ENCODE data around the gene KANSL1L. TPM values are rescaled to one million over a fixed set of nuclear protein-coding genes. Genes with fewer than 3 reads are reported as not detected.

KANSL1L gene
- total RNA-seq, 2 experiments from 2014 or later, result 6.7 to 7.0 TPM

- intact Hi-C loops (cut with DNase I, micrococcal nuclease), result no loop called here
- Histone ChIP-seq H3K9me3 (ENCODE audit: control insufficient read depth in 1 of 2, insufficient read depth in 1 of 2, low read length in 2 of 2) (no peaks in the 10 kb centered on the region), H3K4me3 (ENCODE audit: low read length) (no peak overlapping the region), H3K27me3 (ENCODE audit: control insufficient read depth in 1 of 2, insufficient read depth in 2 of 2, low read length in 2 of 2) (no peaks in the 10 kb centered on the region), H3K27ac (ENCODE audit: low read depth in 1 of 2, low read length in 2 of 2) (no peak overlapping the region), H3K36me3 (ENCODE audit: insufficient read depth, low read length) (no peaks in the 10 kb centered on the region), H3K4me1 (ENCODE audit: insufficient read depth, low read length) (no peaks in the 10 kb centered on the region)
- ChIA-PET CTCF (no interaction called here), POLR2A (no interaction called here)
- H3K36me3 Mint-ChIP-seq (ENCODE audit: low read depth), result no peaks in the 10 kb centered on the region
- H3K27ac Mint-ChIP-seq, result no peak overlapping the region
- no peak for DNase-seq
- H3K27me3 Mint-ChIP-seq, result peaks cover 28% of the 10 kb centered on the region
- H3K9me3 Mint-ChIP-seq, result no peaks in the 10 kb centered on the region
- no peak for ATAC-seq (ENCODE audit: poor library complexity)
- no peaks in the 10 kb centered on the region for H3K4me1 Mint-ChIP-seq (ENCODE audit: low read depth)
- no peak overlapping the region for H3K4me3 Mint-ChIP-seq
- no peak for TF ChIP-seq CTCF (IDR thresholded peaks at IDR 0.05)
Measured at GRCh38 chr2:209985874-209986273, 185.3 kb downstream of the KANSL1L start.

- Mint-ChIP-seq H3K9me3 (no peaks in the 10 kb centered on the region), H3K4me1 (ENCODE audit: low read depth) (no peaks in the 10 kb centered on the region), H3K4me3 (no peak overlapping the region), H3K36me3 (ENCODE audit: low read depth) (no peaks in the 10 kb centered on the region), H3K27me3 (peaks cover 21% of the 10 kb centered on the region), H3K27ac (no peak overlapping the region)
- ChIA-PET POLR2A (no interaction called here), CTCF (no interaction called here)
- no peak overlapping the region for H3K4me3 ChIP-seq (ENCODE audit: low read length)
- H3K27ac ChIP-seq (ENCODE audit: low read depth in 1 of 2, low read length in 2 of 2), result no peak overlapping the region
- no peaks in the 10 kb centered on the region for H3K27me3 ChIP-seq (ENCODE audit: control insufficient read depth in 1 of 2, insufficient read depth in 2 of 2, low read length in 2 of 2)
- TF ChIP-seq CTCF (IDR thresholded peaks at IDR 0.05), result no peak
- DNase-seq, result no peak
- H3K36me3 ChIP-seq (ENCODE audit: insufficient read depth, low read length), result no peaks in the 10 kb centered on the region
- H3K9me3 ChIP-seq (ENCODE audit: control insufficient read depth in 1 of 2, insufficient read depth in 1 of 2, low read length in 2 of 2), result no peaks in the 10 kb centered on the region
- no peak for ATAC-seq (ENCODE audit: poor library complexity)
- intact Hi-C loops (cut with DNase I, micrococcal nuclease), result no loop called here
- H3K4me1 ChIP-seq (ENCODE audit: insufficient read depth, low read length), result no peaks in the 10 kb centered on the region
Measured at GRCh38 chr2:209984291-209984690, 186.9 kb downstream of the KANSL1L start.

- H3K36me3 ChIP-seq (ENCODE audit: insufficient read depth, low read length), result no peaks in the 10 kb centered on the region
- no peaks in the 10 kb centered on the region for H3K9me3 ChIP-seq (ENCODE audit: control insufficient read depth in 1 of 2, insufficient read depth in 1 of 2, low read length in 2 of 2)
- Mint-ChIP-seq H3K27ac (no peak overlapping the region), H3K9me3 (no peaks in the 10 kb centered on the region), H3K27me3 (peaks cover 10% of the 10 kb centered on the region), H3K36me3 (ENCODE audit: low read depth) (no peaks in the 10 kb centered on the region), H3K4me3 (no peak overlapping the region), H3K4me1 (ENCODE audit: low read depth) (no peaks in the 10 kb centered on the region)
- DNase-seq (peak in 3 of 14 experiments; percentile 59 to 70 (median 63)), ATAC-seq (ENCODE audit: poor library complexity) (no peak)
- intact Hi-C loops (cut with DNase I, micrococcal nuclease), result loop anchor here (1.0 to 10.0 kb wide), 4 partner anchors 97 to 1180 kb away; no protein-coding TSS in a partner anchor
- H3K27ac ChIP-seq (ENCODE audit: low read depth in 1 of 2, low read length in 2 of 2), result no peak overlapping the region
- POLR2A ChIA-PET, result no interaction called here
- TF ChIP-seq CTCF (IDR thresholded peaks at IDR 0.05), result peak; percentile 73
- CTCF ChIA-PET, result interaction anchor here (1.0 to 2.4 kb wide), 4 partner anchors 9 to 221 kb away, joined by 3 to 7 read pairs (median 3); no protein-coding TSS in a partner anchor
- no peaks in the 10 kb centered on the region for H3K27me3 ChIP-seq (ENCODE audit: control insufficient read depth in 1 of 2, insufficient read depth in 2 of 2, low read length in 2 of 2)
- no peak overlapping the region for H3K4me3 ChIP-seq (ENCODE audit: low read length)
- H3K4me1 ChIP-seq (ENCODE audit: insufficient read depth, low read length), result no peaks in the 10 kb centered on the region
Measured at GRCh38 chr2:209977386-209978239, 193.6 kb downstream of the KANSL1L start.

All from CD4-positive, alpha-beta T cell (primary cell).